ENCODE results near the gene MYCBP2. TPM values are rescaled to one million over a fixed set of nuclear protein-coding genes. Genes with fewer than 3 reads are reported as not detected.
A peak's percentile ranks its signal among the peaks of the same experiment; 100 is the strongest.
"Not testable (repeated sequence)": the region's sequence is repeated elsewhere in the genome, so short reads cannot be mapped to it uniquely, and the experiment has no call there.

MYCBP2 gene
- polyA plus RNA-seq, 4 donors: 11.2 to 33.0 (median 23.5) TPM

- H3K27ac ChIP-seq (ENCODE audit: low read depth in 1 of 3, low read length in 2 of 3): no peak overlapping the region
- WGBS, 3 donors: 95 to 97% (median 96%) methylated on average over 1 of the region's 1 CpG
- peak; percentile 10 for FAIRE-seq
These were observed 52.8 kb downstream of the MYCBP2 start for GRCh38 chr13:77274126-77274525.

GRCh38 chr13:77269141-77269540, 57.8 kb downstream of the MYCBP2 start:
- FAIRE-seq: no peak

More at GRCh38 chr13:77274126-77274525, 52.8 kb downstream of the MYCBP2 start:
- Histone ChIP-seq H3K27me3 (ENCODE audit: control insufficient read depth in 3 of 3, insufficient read depth in 3 of 3, low read length in 3 of 3) (no peaks in the 10 kb centered on the region), H3K36me3 (ENCODE audit: control insufficient read depth in 3 of 3, insufficient read depth in 2 of 3, low read depth in 1 of 3, low read length in 3 of 3) (peaks cover 0 to 12% (median 7%) of the 10 kb centered on the region in 3 donors), H3K4me3 (ENCODE audit: low read depth in 1 of 3, low read length in 3 of 3) (no peak overlapping the region), H3K9me3 (ENCODE audit: control insufficient read depth in 2 of 2, insufficient read depth in 1 of 2, low read depth in 1 of 2, low read length in 1 of 2) (no peaks in the 10 kb centered on the region), H3K4me1 (ENCODE audit: control insufficient read depth in 3 of 3, insufficient read depth in 2 of 3, low read depth in 1 of 3, low read length in 2 of 3) (no peaks in the 10 kb centered on the region)
- DNase-seq: no peak

GRCh38 chr13:77267362-77267761, 59.5 kb downstream of the MYCBP2 start:
- H3K36me3 ChIP-seq (ENCODE audit: control insufficient read depth in 3 of 3, insufficient read depth in 2 of 3, low read depth in 1 of 3, low read length in 3 of 3): peaks cover 2 to 5% (median 4%) of the 10 kb centered on the region in 3 donors

More at GRCh38 chr13:77269141-77269540, 57.8 kb downstream of the MYCBP2 start:
- DNase-seq: no peak
- no peak overlapping the region for H3K4me3 ChIP-seq (ENCODE audit: low read depth in 1 of 3, low read length in 3 of 3)
- no peaks in the 10 kb centered on the region for H3K9me3 ChIP-seq (ENCODE audit: control insufficient read depth in 2 of 2, insufficient read depth in 1 of 2, low read depth in 1 of 2, low read length in 1 of 2)
- H3K36me3 ChIP-seq (ENCODE audit: control insufficient read depth in 3 of 3, insufficient read depth in 2 of 3, low read depth in 1 of 3, low read length in 3 of 3): peaks cover 2 to 7% (median 6%) of the 10 kb centered on the region in 3 donors
- no peaks in the 10 kb centered on the region for H3K4me1 ChIP-seq (ENCODE audit: control insufficient read depth in 3 of 3, insufficient read depth in 2 of 3, low read depth in 1 of 3, low read length in 2 of 3)
- no peak overlapping the region for H3K27ac ChIP-seq (ENCODE audit: low read depth in 1 of 3, low read length in 2 of 3)
- no peaks in the 10 kb centered on the region for H3K27me3 ChIP-seq (ENCODE audit: control insufficient read depth in 3 of 3, insufficient read depth in 3 of 3, low read length in 3 of 3)
- 94 to 100% (median 100%) methylated on average over 1 of the region's 1 CpG for WGBS, 3 donors

GRCh38 chr13:77265336-77265735, 61.6 kb downstream of the MYCBP2 start:
- no peaks in the 10 kb centered on the region for H3K27me3 ChIP-seq (ENCODE audit: control insufficient read depth in 3 of 3, insufficient read depth in 3 of 3, low read length in 3 of 3)
- no peaks in the 10 kb centered on the region for H3K4me1 ChIP-seq (ENCODE audit: control insufficient read depth in 3 of 3, insufficient read depth in 2 of 3, low read depth in 1 of 3, low read length in 2 of 3)
- no peak overlapping the region for H3K27ac ChIP-seq (ENCODE audit: low read depth in 1 of 3, low read length in 2 of 3)
- no peak for DNase-seq
- FAIRE-seq: no peak
- no peaks in the 10 kb centered on the region for H3K9me3 ChIP-seq (ENCODE audit: control insufficient read depth in 2 of 2, insufficient read depth in 1 of 2, low read depth in 1 of 2, low read length in 1 of 2)
- no peak overlapping the region for H3K4me3 ChIP-seq (ENCODE audit: low read depth in 1 of 3, low read length in 3 of 3)
- WGBS, 3 donors: 91 to 95% (median 91%) methylated on average over 5 of the region's 5 CpGs
- peaks cover 2 to 4% (median 2%) of the 10 kb centered on the region in 3 donors for H3K36me3 ChIP-seq (ENCODE audit: control insufficient read depth in 3 of 3, insufficient read depth in 2 of 3, low read depth in 1 of 3, low read length in 3 of 3)

More at GRCh38 chr13:77267362-77267761, 59.5 kb downstream of the MYCBP2 start:
- H3K4me1 ChIP-seq (ENCODE audit: control insufficient read depth in 3 of 3, insufficient read depth in 2 of 3, low read depth in 1 of 3, low read length in 2 of 3): no peaks in the 10 kb centered on the region
- H3K4me3 ChIP-seq (ENCODE audit: low read depth in 1 of 3, low read length in 3 of 3): no peak overlapping the region
- H3K27ac ChIP-seq (ENCODE audit: low read depth in 1 of 3, low read length in 2 of 3): no peak overlapping the region
- H3K9me3 ChIP-seq (ENCODE audit: control insufficient read depth in 2 of 2, insufficient read depth in 1 of 2, low read depth in 1 of 2, low read length in 1 of 2): no peaks in the 10 kb centered on the region
- no peaks in the 10 kb centered on the region for H3K27me3 ChIP-seq (ENCODE audit: control insufficient read depth in 3 of 3, insufficient read depth in 3 of 3, low read length in 3 of 3)
- no peak for DNase-seq
- peak; percentile 75 for FAIRE-seq
- 63 to 93% (median 82%) methylated on average over 2 of the region's 2 CpGs for WGBS, 3 donors

GRCh38 chr13:77262198-77262597, 64.7 kb downstream of the MYCBP2 start:
- H3K4me3 ChIP-seq (ENCODE audit: low read depth in 1 of 3, low read length in 3 of 3): no peak overlapping the region
- 95 to 99% (median 98%) methylated on average over 2 of the region's 2 CpGs for WGBS, 3 donors
- H3K9me3 ChIP-seq (ENCODE audit: control insufficient read depth in 2 of 2, insufficient read depth in 1 of 2, low read depth in 1 of 2, low read length in 1 of 2): no peaks in the 10 kb centered on the region
- FAIRE-seq: peak; percentile 55
- peaks cover 0 to 4% (median 0%) of the 10 kb centered on the region in 3 donors for H3K36me3 ChIP-seq (ENCODE audit: control insufficient read depth in 3 of 3, insufficient read depth in 2 of 3, low read depth in 1 of 3, low read length in 3 of 3)
- H3K27me3 ChIP-seq (ENCODE audit: control insufficient read depth in 3 of 3, insufficient read depth in 3 of 3, low read length in 3 of 3): no peaks in the 10 kb centered on the region
- H3K27ac ChIP-seq (ENCODE audit: low read depth in 1 of 3, low read length in 2 of 3): no peak overlapping the region
- no peaks in the 10 kb centered on the region for H3K4me1 ChIP-seq (ENCODE audit: control insufficient read depth in 3 of 3, insufficient read depth in 2 of 3, low read depth in 1 of 3, low read length in 2 of 3)
- no peak for DNase-seq

GRCh38 chr13:77250975-77251374, 75.9 kb downstream of the MYCBP2 start:
- Histone ChIP-seq H3K36me3 (ENCODE audit: control insufficient read depth in 3 of 3, insufficient read depth in 2 of 3, low read depth in 1 of 3, low read length in 3 of 3) (peaks cover 2 to 4% (median 3%) of the 10 kb centered on the region in 3 donors), H3K27me3 (ENCODE audit: control insufficient read depth in 3 of 3, insufficient read depth in 3 of 3, low read length in 3 of 3) (no peaks in the 10 kb centered on the region), H3K27ac (ENCODE audit: low read depth in 1 of 3, low read length in 2 of 3) (no peak overlapping the region), H3K4me3 (ENCODE audit: low read depth in 1 of 3, low read length in 3 of 3) (no peak overlapping the region), H3K9me3 (ENCODE audit: control insufficient read depth in 2 of 2, insufficient read depth in 1 of 2, low read depth in 1 of 2, low read length in 1 of 2) (no peaks in the 10 kb centered on the region), H3K4me1 (ENCODE audit: control insufficient read depth in 3 of 3, insufficient read depth in 2 of 3, low read depth in 1 of 3, low read length in 2 of 3) (no peaks in the 10 kb centered on the region)
- DNase-seq: no peak
- no peak for FAIRE-seq
- 95 to 97% (median 96%) methylated on average over 3 of the region's 3 CpGs for WGBS, 3 donors

GRCh38 chr13:77245224-77245623, 81.7 kb downstream of the MYCBP2 start:
- H3K4me1 ChIP-seq (ENCODE audit: control insufficient read depth in 3 of 3, insufficient read depth in 2 of 3, low read depth in 1 of 3, low read length in 2 of 3); FAIRE-seq; H3K9me3 ChIP-seq (ENCODE audit: control insufficient read depth in 2 of 2, insufficient read depth in 1 of 2, low read depth in 1 of 2, low read length in 1 of 2); H3K36me3 ChIP-seq (ENCODE audit: control insufficient read depth in 3 of 3, insufficient read depth in 2 of 3, low read depth in 1 of 3, low read length in 3 of 3); H3K27ac ChIP-seq (ENCODE audit: low read depth in 1 of 3, low read length in 2 of 3); H3K4me3 ChIP-seq (ENCODE audit: low read depth in 1 of 3, low read length in 3 of 3); DNase-seq; H3K27me3 ChIP-seq (ENCODE audit: control insufficient read depth in 3 of 3, insufficient read depth in 3 of 3, low read length in 3 of 3): not testable (repeated sequence)
- WGBS, 3 donors: 90 to 94% (median 91%) methylated on average over 2 of the region's 2 CpGs

GRCh38 chr13:77239312-77239711, 87.6 kb downstream of the MYCBP2 start:
- no peaks in the 10 kb centered on the region for H3K9me3 ChIP-seq (ENCODE audit: control insufficient read depth in 2 of 2, insufficient read depth in 1 of 2, low read depth in 1 of 2, low read length in 1 of 2)
- no peak overlapping the region for H3K4me3 ChIP-seq (ENCODE audit: low read depth in 1 of 3, low read length in 3 of 3)
- peaks cover 0 to 12% (median 0%) of the 10 kb centered on the region in 3 donors for H3K36me3 ChIP-seq (ENCODE audit: control insufficient read depth in 3 of 3, insufficient read depth in 2 of 3, low read depth in 1 of 3, low read length in 3 of 3)
- no peak for FAIRE-seq
- H3K27me3 ChIP-seq (ENCODE audit: control insufficient read depth in 3 of 3, insufficient read depth in 3 of 3, low read length in 3 of 3): no peaks in the 10 kb centered on the region
- H3K27ac ChIP-seq (ENCODE audit: low read depth in 1 of 3, low read length in 2 of 3): no peak overlapping the region
- peak in 1 of 2 donors; percentile 11 for DNase-seq
- H3K4me1 ChIP-seq (ENCODE audit: control insufficient read depth in 3 of 3, insufficient read depth in 2 of 3, low read depth in 1 of 3, low read length in 2 of 3): no peaks in the 10 kb centered on the region
- WGBS, 3 donors: 91 to 94% (median 92%) methylated on average over 3 of the region's 3 CpGs

- Histone ChIP-seq H3K27ac (ENCODE audit: low read depth in 1 of 3, low read length in 2 of 3) (no peak overlapping the region), H3K36me3 (ENCODE audit: control insufficient read depth in 3 of 3, insufficient read depth in 2 of 3, low read depth in 1 of 3, low read length in 3 of 3) (peaks cover 0 to 5% (median 5%) of the 10 kb centered on the region in 3 donors), H3K4me3 (ENCODE audit: low read depth in 1 of 3, low read length in 3 of 3) (no peak overlapping the region), H3K27me3 (ENCODE audit: control insufficient read depth in 3 of 3, insufficient read depth in 3 of 3, low read length in 3 of 3) (no peaks in the 10 kb centered on the region), H3K9me3 (ENCODE audit: control insufficient read depth in 2 of 2, insufficient read depth in 1 of 2, low read depth in 1 of 2, low read length in 1 of 2) (no peaks in the 10 kb centered on the region), H3K4me1 (ENCODE audit: control insufficient read depth in 3 of 3, insufficient read depth in 2 of 3, low read depth in 1 of 3, low read length in 2 of 3) (no peaks in the 10 kb centered on the region)
- no peak for DNase-seq
- no peak for FAIRE-seq
These were observed 91.4 kb downstream of the MYCBP2 start for GRCh38 chr13:77235456-77236022.
